Stimulated activated memory B cell treated with anti-CD40 and anti-IgM and Interleukin-4, amounts not matched to agents 10 μg/mL and 1 μg/mL and 100 μg/mL, for 72 hours (primary cell): ENCODE results near the gene STK32A.

ENCODE experiments used
- ATAC-seq: fragments of 150-1000 bp; cut with Tn5 transposase; 2 replicates; pipeline ENCODE4 v1.10.0; 2021
- H3K27ac Mint-ChIP-seq: one replicate; pipeline ENCODE4 v1.8.0; 2022; ENCODE audit warnings: mild to moderate bottlenecking, mixed read lengths
- H3K27me3 Mint-ChIP-seq: one replicate; pipeline ENCODE4 v1.8.0; 2022; ENCODE audit warnings: mixed read lengths
- H3K36me3 Mint-ChIP-seq: one replicate; pipeline ENCODE4 v1.8.0; 2022; ENCODE audit warnings: mixed read lengths
- H3K4me1 Mint-ChIP-seq: one replicate; pipeline ENCODE4 v1.8.0; 2022; ENCODE audit warnings: mixed read lengths
- H3K4me3 Mint-ChIP-seq: one replicate; pipeline ENCODE4 v1.8.0; 2022; ENCODE audit warnings: mild to moderate bottlenecking, moderate library complexity, mixed read lengths
- H3K9me3 Mint-ChIP-seq: one replicate; pipeline ENCODE4 v1.8.0; 2022; ENCODE audit warnings: mixed read lengths

Gene STK32A

GRCh38 chr5:147407094-147407681, 172.4 kb downstream of the STK32A start:
- H3K4me3 Mint-ChIP-seq = no peak overlapping the region
- H3K9me3 Mint-ChIP-seq = no peaks in the 10 kb centered on the region
- no peak for ATAC-seq
- H3K27me3 Mint-ChIP-seq = no peaks in the 10 kb centered on the region
- no peaks in the 10 kb centered on the region for H3K36me3 Mint-ChIP-seq
- no peak overlapping the region for H3K27ac Mint-ChIP-seq
- no peaks in the 10 kb centered on the region for H3K4me1 Mint-ChIP-seq

- Mint-ChIP-seq H3K36me3 (no peaks in the 10 kb centered on the region), H3K9me3 (no peaks in the 10 kb centered on the region), H3K27ac (no peak overlapping the region), H3K4me3 (no peak overlapping the region), H3K27me3 (no peaks in the 10 kb centered on the region), H3K4me1 (no peaks in the 10 kb centered on the region)
- no peak for ATAC-seq
Measured at GRCh38 chr5:147408980-147409379, 174.2 kb downstream of the STK32A start.

- Mint-ChIP-seq H3K27ac (no peak overlapping the region), H3K4me3 (no peak overlapping the region), H3K36me3 (no peaks in the 10 kb centered on the region), H3K9me3 (no peaks in the 10 kb centered on the region), H3K27me3 (no peaks in the 10 kb centered on the region), H3K4me1 (no peaks in the 10 kb centered on the region)
- no peak for ATAC-seq
Measured at GRCh38 chr5:147410496-147411358, 175.9 kb downstream of the STK32A start.

- H3K27me3 Mint-ChIP-seq = no peaks in the 10 kb centered on the region
- H3K27ac Mint-ChIP-seq = no peak overlapping the region
- no peaks in the 10 kb centered on the region for H3K9me3 Mint-ChIP-seq
- H3K36me3 Mint-ChIP-seq = no peaks in the 10 kb centered on the region
- H3K4me1 Mint-ChIP-seq = no peaks in the 10 kb centered on the region
- ATAC-seq = no peak
- no peak overlapping the region for H3K4me3 Mint-ChIP-seq
Measured at GRCh38 chr5:147411359-147412319, 176.8 kb downstream of the STK32A start.

- Mint-ChIP-seq H3K9me3 (no peaks in the 10 kb centered on the region), H3K27me3 (no peaks in the 10 kb centered on the region), H3K4me3 (no peak overlapping the region), H3K27ac (no peak overlapping the region), H3K4me1 (no peaks in the 10 kb centered on the region), H3K36me3 (no peaks in the 10 kb centered on the region)
- no peak for ATAC-seq
Measured at GRCh38 chr5:147412561-147412960, 177.7 kb downstream of the STK32A start.

GRCh38 chr5:147413266-147413665, 178.4 kb downstream of the STK32A start:
- ATAC-seq = no peak
- no peak overlapping the region for H3K4me3 Mint-ChIP-seq
- no peaks in the 10 kb centered on the region for H3K36me3 Mint-ChIP-seq
- no peak overlapping the region for H3K27ac Mint-ChIP-seq
- H3K9me3 Mint-ChIP-seq = no peaks in the 10 kb centered on the region
- no peaks in the 10 kb centered on the region for H3K27me3 Mint-ChIP-seq
- H3K4me1 Mint-ChIP-seq = no peaks in the 10 kb centered on the region

GRCh38 chr5:147415651-147416050, 180.8 kb downstream of the STK32A start:
- Mint-ChIP-seq H3K27ac (no peak overlapping the region), H3K27me3 (no peaks in the 10 kb centered on the region), H3K4me1 (no peaks in the 10 kb centered on the region), H3K9me3 (no peaks in the 10 kb centered on the region), H3K36me3 (no peaks in the 10 kb centered on the region), H3K4me3 (no peak overlapping the region)
- no peak for ATAC-seq

GRCh38 chr5:147417135-147417813, 182.4 kb downstream of the STK32A start:
- Mint-ChIP-seq H3K27me3 (no peaks in the 10 kb centered on the region), H3K4me1 (no peaks in the 10 kb centered on the region), H3K9me3 (no peaks in the 10 kb centered on the region), H3K36me3 (no peaks in the 10 kb centered on the region), H3K4me3 (no peak overlapping the region), H3K27ac (no peak overlapping the region)
- ATAC-seq = no peak

- Mint-ChIP-seq H3K27me3 (no peaks in the 10 kb centered on the region), H3K9me3 (no peaks in the 10 kb centered on the region), H3K4me1 (no peaks in the 10 kb centered on the region), H3K4me3 (no peak overlapping the region), H3K36me3 (no peaks in the 10 kb centered on the region), H3K27ac (no peak overlapping the region)
- ATAC-seq = no peak
Measured at GRCh38 chr5:147418613-147419012, 183.8 kb downstream of the STK32A start.

- no peak for ATAC-seq
- H3K36me3 Mint-ChIP-seq = no peaks in the 10 kb centered on the region
- no peak overlapping the region for H3K27ac Mint-ChIP-seq
- H3K9me3 Mint-ChIP-seq = no peaks in the 10 kb centered on the region
- no peak overlapping the region for H3K4me3 Mint-ChIP-seq
- no peaks in the 10 kb centered on the region for H3K4me1 Mint-ChIP-seq
- peaks cover 6% of the 10 kb centered on the region for H3K27me3 Mint-ChIP-seq
Measured at GRCh38 chr5:147426640-147427327, 192.0 kb downstream of the STK32A start.

GRCh38 chr5:147427521-147428401, 192.9 kb downstream of the STK32A start:
- H3K36me3 Mint-ChIP-seq = no peaks in the 10 kb centered on the region
- no peaks in the 10 kb centered on the region for H3K9me3 Mint-ChIP-seq
- H3K27me3 Mint-ChIP-seq = peaks cover 6% of the 10 kb centered on the region
- no peak overlapping the region for H3K4me3 Mint-ChIP-seq
- no peak overlapping the region for H3K27ac Mint-ChIP-seq
- ATAC-seq = no peak
- no peaks in the 10 kb centered on the region for H3K4me1 Mint-ChIP-seq

- Mint-ChIP-seq H3K36me3 (no peaks in the 10 kb centered on the region), H3K9me3 (no peaks in the 10 kb centered on the region), H3K4me3 (no peak overlapping the region), H3K4me1 (no peaks in the 10 kb centered on the region), H3K27ac (no peak overlapping the region), H3K27me3 (peaks cover 6% of the 10 kb centered on the region)
- no peak for ATAC-seq
Measured at GRCh38 chr5:147430628-147431027, 195.8 kb downstream of the STK32A start.

GRCh38 chr5:147431586-147431985, 196.8 kb downstream of the STK32A start:
- no peaks in the 10 kb centered on the region for H3K9me3 Mint-ChIP-seq
- no peak overlapping the region for H3K4me3 Mint-ChIP-seq
- peaks cover 6% of the 10 kb centered on the region for H3K27me3 Mint-ChIP-seq
- H3K4me1 Mint-ChIP-seq = no peaks in the 10 kb centered on the region
- H3K27ac Mint-ChIP-seq = no peak overlapping the region
- no peak for ATAC-seq
- no peaks in the 10 kb centered on the region for H3K36me3 Mint-ChIP-seq

GRCh38 chr5:147432323-147432722, 197.5 kb downstream of the STK32A start:
- Mint-ChIP-seq H3K27ac (no peak overlapping the region), H3K4me3 (no peak overlapping the region), H3K36me3 (no peaks in the 10 kb centered on the region), H3K27me3 (peaks cover 6% of the 10 kb centered on the region), H3K4me1 (no peaks in the 10 kb centered on the region), H3K9me3 (no peaks in the 10 kb centered on the region)
- no peak for ATAC-seq
